WTC11 (cell line): ENCODE data around the gene KCTD18. TPM values are rescaled to one million over a fixed set of nuclear protein-coding genes. Genes with fewer than 3 reads are reported as not detected.

ENCODE experiments used
- ATAC-seq: fragments of 200-7000 bp; cut with Tn5 transposase; 2 replicates; pipeline ENCODE4 v1.10.0; 2021; ENCODE audit warnings: mild to moderate bottlenecking, moderate library complexity
- CTCF ChIA-PET: fragments of 300-600 bp; sonication (Branson Sonifier 250); formaldehyde crosslinking; loops from one replicate; lab custom pipeline; 2021; ENCODE audit warnings: antibody characterized with exemption; lab: Charles Lee
- POLR2A ChIA-PET: fragments of 350-600 bp; sonication (Branson Sonifier 250); formaldehyde crosslinking; loops from one replicate; lab custom pipeline; 2021; ENCODE audit warnings: antibody characterized with exemption; lab: Charles Lee
- DNase-seq: peaks from one replicate; pipeline ENCODE4 v3.0.0; 2021; ENCODE audit warnings: low spot score
- H3K27ac Mint-ChIP-seq: 2 replicates; pipeline ENCODE4 v1.8.0; 2021; ENCODE audit warnings: mixed read lengths
- H3K27me3 Mint-ChIP-seq: 2 replicates; pipeline ENCODE4 v1.8.0; 2021; ENCODE audit warnings: low read depth, mild to moderate bottlenecking, moderate library complexity, mixed read lengths
- H3K36me3 Mint-ChIP-seq: 2 replicates; pipeline ENCODE4 v1.8.0; 2021; ENCODE audit warnings: mixed read lengths
- H3K4me1 Mint-ChIP-seq: 2 replicates; pipeline ENCODE4 v1.8.0; 2022; ENCODE audit warnings: mixed read lengths
- H3K4me3 Mint-ChIP-seq: 2 replicates; pipeline ENCODE4 v1.8.0; 2021; ENCODE audit warnings: mild to moderate bottlenecking, moderate library complexity, mixed read lengths
- H3K9me3 Mint-ChIP-seq: 2 replicates; pipeline ENCODE4 v1.8.0; 2021; ENCODE audit warnings: mixed read lengths
- CREM ChIP-seq: sonication (generic); formaldehyde crosslinking; IDR thresholded peaks from 2 replicates; pipeline ENCODE4 v1.8.1; 2022; ENCODE audit warnings: mild to moderate bottlenecking, missing genetic modification reagents, moderate library complexity
- E2F4 ChIP-seq: sonication (generic); formaldehyde crosslinking; IDR thresholded peaks from 2 replicates; pipeline ENCODE4 v1.8.1; 2022; ENCODE audit warnings: low read depth, mild to moderate bottlenecking, moderate library complexity, missing genetic modification reagents, borderline replicate concordance
- EMX1 ChIP-seq: fragments of 250-450 bp; sonication (Bioruptor Pico); IDR thresholded peaks from 2 replicates; pipeline ENCODE4 v1.8.0; 2021; ENCODE audit warnings: mild to moderate bottlenecking
- ERG ChIP-seq: fragments of 250-450 bp; sonication (Bioruptor Pico); IDR thresholded peaks from 2 replicates; pipeline ENCODE4 v1.8.0; 2021; ENCODE audit warnings: mild to moderate bottlenecking
- FOXP1 ChIP-seq: sonication (generic); formaldehyde crosslinking; IDR thresholded peaks from 2 replicates; pipeline ENCODE4 v1.8.0; 2022; ENCODE audit warnings: missing genetic modification reagents, mild to moderate bottlenecking, moderate library complexity, borderline replicate concordance
- HMGA2 ChIP-seq: fragments of 250-450 bp; sonication (Bioruptor Pico); IDR thresholded peaks from 2 replicates; pipeline ENCODE4 v1.4.0; 2021; ENCODE audit warnings: mild to moderate bottlenecking, moderate library complexity
- NFATC4 ChIP-seq: fragments of 250-450 bp; sonication (Bioruptor Pico); IDR thresholded peaks from 2 replicates; pipeline ENCODE4 v1.9.0; 2021; ENCODE audit warnings: mild to moderate bottlenecking
- NFYB ChIP-seq: sonication (generic); formaldehyde crosslinking; conservative IDR thresholded peaks from 2 replicates; pipeline ENCODE4 v1.8.0; 2022; ENCODE audit warnings: low read depth, missing genetic modification reagents
- NR1H2 ChIP-seq: sonication (generic); formaldehyde crosslinking; IDR thresholded peaks from 2 replicates; pipeline ENCODE4 v1.9.0; 2021; ENCODE audit warnings: mild to moderate bottlenecking, moderate library complexity, missing genetic modification reagents
- NR3C1 ChIP-seq: sonication (generic); formaldehyde crosslinking; conservative IDR thresholded peaks from 2 replicates; pipeline ENCODE4 v1.8.1; 2023; ENCODE audit warnings: low read depth, mild to moderate bottlenecking, missing genetic modification reagents
- SP1 ChIP-seq: sonication (generic); formaldehyde crosslinking; conservative IDR thresholded peaks from 2 replicates; pipeline ENCODE4 v1.8.1; 2022; ENCODE audit warnings: missing genetic modification reagents
- ZBTB21 ChIP-seq: sonication (generic); formaldehyde crosslinking; IDR thresholded peaks from 2 replicates; pipeline ENCODE4 v1.8.1; 2023; ENCODE audit warnings: mild to moderate bottlenecking, missing genetic modification reagents, borderline replicate concordance
- ZNF138 ChIP-seq: sonication (generic); formaldehyde crosslinking; conservative IDR thresholded peaks from 2 replicates; pipeline ENCODE4 v1.8.1; 2022; ENCODE audit warnings: mild to moderate bottlenecking, moderate library complexity, missing genetic modification reagents
- ZNF232 ChIP-seq: sonication (generic); formaldehyde crosslinking; IDR thresholded peaks from 2 replicates; pipeline ENCODE4 v1.8.0; 2022; ENCODE audit warnings: mild to moderate bottlenecking, missing genetic modification reagents
- ZSCAN18 ChIP-seq: fragments of 250-450 bp; sonication (Bioruptor Pico); IDR thresholded peaks from 2 replicates; pipeline ENCODE4 v2.1.2; 2022; ENCODE audit warnings: mild to moderate bottlenecking, moderate library complexity
- total RNA-seq: library from RNA; stranded (reverse); gene quantifications from 3 replicates; pipeline ENCODE4 v1.2.3, GENCODE V29; 2021
- TF ChIP-seq, protein P1 (sequence below): sonication (generic); formaldehyde crosslinking; IDR thresholded peaks from 2 replicates; pipeline ENCODE4 v1.8.1; 2022; ENCODE audit warnings: mild to moderate bottlenecking, missing genetic modification reagents, moderate library complexity, borderline replicate concordance
- TF ChIP-seq, protein P2 (sequence below): sonication (generic); formaldehyde crosslinking; IDR thresholded peaks from 2 replicates; pipeline ENCODE4 v1.8.1; 2023; ENCODE audit warnings: mild to moderate bottlenecking, missing genetic modification reagents, moderate library complexity
- TF ChIP-seq, protein P3 (sequence below): sonication (generic); formaldehyde crosslinking; conservative IDR thresholded peaks from 2 replicates; pipeline ENCODE4 v1.8.1; 2023; ENCODE audit warnings: mild to moderate bottlenecking, low read depth, missing genetic modification reagents, moderate library complexity
- TF ChIP-seq, protein P4 (sequence below): sonication (generic); formaldehyde crosslinking; IDR thresholded peaks from 2 replicates; pipeline ENCODE4 v1.8.0; 2022; ENCODE audit warnings: missing genetic modification reagents

KCTD18 gene
- total RNA-seq, 1 experiment from 2014 or later, result 4.9 TPM

- peak overlapping the region; percentile 78; the same call in 1 of the 2 replicates for H3K27ac Mint-ChIP-seq
- ChIA-PET CTCF (no interaction called here), POLR2A (no interaction called here)
- peaks cover 18% of the 10 kb centered on the region for H3K4me1 Mint-ChIP-seq
- DNase-seq (no peak), ATAC-seq (no peak)
- H3K4me3 Mint-ChIP-seq, result no peak overlapping the region
- no peaks in the 10 kb centered on the region for H3K27me3 Mint-ChIP-seq
- no peak for TF ChIP-seq CREM (CRISPR knock-in tag)
- TF ChIP-seq NR3C1 (CRISPR knock-in tag), result no peak
- no peak for TF ChIP-seq ZSCAN18 (CRISPR knock-in tag)
- TF ChIP-seq HMGA2 (CRISPR knock-in tag), result no peak
- TF ChIP-seq EMX1, result no peak
- H3K9me3 Mint-ChIP-seq, result no peaks in the 10 kb centered on the region
- H3K36me3 Mint-ChIP-seq, result peaks cover 87% of the 10 kb centered on the region
Measured at GRCh38 chr2:200466425-200467418, 43.1 kb downstream of the KCTD18 start.

DNA sequence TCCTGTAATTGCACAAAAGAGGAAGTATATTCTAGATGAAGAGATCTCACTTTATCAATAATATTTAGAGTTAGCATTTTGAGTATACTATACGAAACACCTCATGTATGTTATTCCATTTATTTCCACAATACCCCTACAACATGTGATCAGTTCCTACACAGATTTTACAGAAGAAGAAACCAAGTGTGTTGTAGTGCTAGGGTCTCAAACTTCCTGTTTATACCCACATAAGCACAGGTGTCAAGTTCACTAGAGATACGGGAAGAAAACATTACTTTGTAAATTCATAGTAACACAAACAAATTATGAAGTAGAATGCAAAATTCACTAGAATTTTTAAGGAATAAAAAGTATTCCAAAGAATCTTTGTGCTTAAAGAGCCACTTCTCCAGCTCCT, 46.4 kb downstream of the KCTD18 start:
- ChIA-PET CTCF (no interaction called here), POLR2A (no interaction called here)
- no peaks in the 10 kb centered on the region for H3K9me3 Mint-ChIP-seq
- no peaks in the 10 kb centered on the region; the same call in 1 of the 2 replicates for H3K4me1 Mint-ChIP-seq
- H3K4me3 Mint-ChIP-seq, result no peak overlapping the region
- H3K27ac Mint-ChIP-seq, result no peak overlapping the region
- ATAC-seq (no peak), DNase-seq (no peak)
- H3K36me3 Mint-ChIP-seq, result peaks cover 74% of the 10 kb centered on the region
- no peaks in the 10 kb centered on the region for H3K27me3 Mint-ChIP-seq
- TF ChIP-seq, protein P1, sequence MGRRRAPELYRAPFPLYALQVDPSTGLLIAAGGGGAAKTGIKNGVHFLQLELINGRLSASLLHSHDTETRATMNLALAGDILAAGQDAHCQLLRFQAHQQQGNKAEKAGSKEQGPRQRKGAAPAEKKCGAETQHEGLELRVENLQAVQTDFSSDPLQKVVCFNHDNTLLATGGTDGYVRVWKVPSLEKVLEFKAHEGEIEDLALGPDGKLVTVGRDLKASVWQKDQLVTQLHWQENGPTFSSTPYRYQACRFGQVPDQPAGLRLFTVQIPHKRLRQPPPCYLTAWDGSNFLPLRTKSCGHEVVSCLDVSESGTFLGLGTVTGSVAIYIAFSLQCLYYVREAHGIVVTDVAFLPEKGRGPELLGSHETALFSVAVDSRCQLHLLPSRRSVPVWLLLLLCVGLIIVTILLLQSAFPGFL (CRISPR knock-in tag), result no peak
- TF ChIP-seq SP1 (CRISPR knock-in tag), result no peak
- TF ChIP-seq ZNF138 (CRISPR knock-in tag), result no peak
- TF ChIP-seq ZBTB21, result no peak
- TF ChIP-seq FOXP1 (CRISPR knock-in tag), result no peak
- no peak for TF ChIP-seq NFYB (CRISPR knock-in tag)
- TF ChIP-seq, protein P2, sequence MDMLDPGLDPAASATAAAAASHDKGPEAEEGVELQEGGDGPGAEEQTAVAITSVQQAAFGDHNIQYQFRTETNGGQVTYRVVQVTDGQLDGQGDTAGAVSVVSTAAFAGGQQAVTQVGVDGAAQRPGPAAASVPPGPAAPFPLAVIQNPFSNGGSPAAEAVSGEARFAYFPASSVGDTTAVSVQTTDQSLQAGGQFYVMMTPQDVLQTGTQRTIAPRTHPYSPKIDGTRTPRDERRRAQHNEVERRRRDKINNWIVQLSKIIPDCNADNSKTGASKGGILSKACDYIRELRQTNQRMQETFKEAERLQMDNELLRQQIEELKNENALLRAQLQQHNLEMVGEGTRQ (CRISPR knock-in tag), result no peak
- TF ChIP-seq NR1H2 (CRISPR knock-in tag), result no peak
- TF ChIP-seq, protein P3, sequence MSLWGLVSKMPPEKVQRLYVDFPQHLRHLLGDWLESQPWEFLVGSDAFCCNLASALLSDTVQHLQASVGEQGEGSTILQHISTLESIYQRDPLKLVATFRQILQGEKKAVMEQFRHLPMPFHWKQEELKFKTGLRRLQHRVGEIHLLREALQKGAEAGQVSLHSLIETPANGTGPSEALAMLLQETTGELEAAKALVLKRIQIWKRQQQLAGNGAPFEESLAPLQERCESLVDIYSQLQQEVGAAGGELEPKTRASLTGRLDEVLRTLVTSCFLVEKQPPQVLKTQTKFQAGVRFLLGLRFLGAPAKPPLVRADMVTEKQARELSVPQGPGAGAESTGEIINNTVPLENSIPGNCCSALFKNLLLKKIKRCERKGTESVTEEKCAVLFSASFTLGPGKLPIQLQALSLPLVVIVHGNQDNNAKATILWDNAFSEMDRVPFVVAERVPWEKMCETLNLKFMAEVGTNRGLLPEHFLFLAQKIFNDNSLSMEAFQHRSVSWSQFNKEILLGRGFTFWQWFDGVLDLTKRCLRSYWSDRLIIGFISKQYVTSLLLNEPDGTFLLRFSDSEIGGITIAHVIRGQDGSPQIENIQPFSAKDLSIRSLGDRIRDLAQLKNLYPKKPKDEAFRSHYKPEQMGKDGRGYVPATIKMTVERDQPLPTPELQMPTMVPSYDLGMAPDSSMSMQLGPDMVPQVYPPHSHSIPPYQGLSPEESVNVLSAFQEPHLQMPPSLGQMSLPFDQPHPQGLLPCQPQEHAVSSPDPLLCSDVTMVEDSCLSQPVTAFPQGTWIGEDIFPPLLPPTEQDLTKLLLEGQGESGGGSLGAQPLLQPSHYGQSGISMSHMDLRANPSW, result no peak
- no peak for TF ChIP-seq ERG (CRISPR knock-in tag)
- TF ChIP-seq NR3C1 (CRISPR knock-in tag), result no peak
- TF ChIP-seq ZNF232 (CRISPR knock-in tag), result no peak
- TF ChIP-seq, protein P4, sequence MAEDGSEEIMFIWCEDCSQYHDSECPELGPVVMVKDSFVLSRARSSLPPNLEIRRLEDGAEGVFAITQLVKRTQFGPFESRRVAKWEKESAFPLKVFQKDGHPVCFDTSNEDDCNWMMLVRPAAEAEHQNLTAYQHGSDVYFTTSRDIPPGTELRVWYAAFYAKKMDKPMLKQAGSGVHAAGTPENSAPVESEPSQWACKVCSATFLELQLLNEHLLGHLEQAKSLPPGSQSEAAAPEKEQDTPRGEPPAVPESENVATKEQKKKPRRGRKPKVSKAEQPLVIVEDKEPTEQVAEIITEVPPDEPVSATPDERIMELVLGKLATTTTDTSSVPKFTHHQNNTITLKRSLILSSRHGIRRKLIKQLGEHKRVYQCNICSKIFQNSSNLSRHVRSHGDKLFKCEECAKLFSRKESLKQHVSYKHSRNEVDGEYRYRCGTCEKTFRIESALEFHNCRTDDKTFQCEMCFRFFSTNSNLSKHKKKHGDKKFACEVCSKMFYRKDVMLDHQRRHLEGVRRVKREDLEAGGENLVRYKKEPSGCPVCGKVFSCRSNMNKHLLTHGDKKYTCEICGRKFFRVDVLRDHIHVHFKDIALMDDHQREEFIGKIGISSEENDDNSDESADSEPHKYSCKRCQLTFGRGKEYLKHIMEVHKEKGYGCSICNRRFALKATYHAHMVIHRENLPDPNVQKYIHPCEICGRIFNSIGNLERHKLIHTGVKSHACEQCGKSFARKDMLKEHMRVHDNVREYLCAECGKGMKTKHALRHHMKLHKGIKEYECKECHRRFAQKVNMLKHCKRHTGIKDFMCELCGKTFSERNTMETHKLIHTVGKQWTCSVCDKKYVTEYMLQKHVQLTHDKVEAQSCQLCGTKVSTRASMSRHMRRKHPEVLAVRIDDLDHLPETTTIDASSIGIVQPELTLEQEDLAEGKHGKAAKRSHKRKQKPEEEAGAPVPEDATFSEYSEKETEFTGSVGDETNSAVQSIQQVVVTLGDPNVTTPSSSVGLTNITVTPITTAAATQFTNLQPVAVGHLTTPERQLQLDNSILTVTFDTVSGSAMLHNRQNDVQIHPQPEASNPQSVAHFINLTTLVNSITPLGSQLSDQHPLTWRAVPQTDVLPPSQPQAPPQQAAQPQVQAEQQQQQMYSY (CRISPR knock-in tag), result no peak
- TF ChIP-seq NFATC4 (CRISPR knock-in tag), result no peak
- no peak for TF ChIP-seq E2F4
